Choroid plexus epithelial cell (primary cell): ENCODE data around the gene PGBD5.

Experiments used
- DNase-seq: peaks from one replicate; pipeline ENCODE4 v3.0.0-alpha.2; 2010; ENCODE audit warnings: low read depth
- H3K4me3 ChIP-seq: 2 replicates; pipeline ENCODE4 v1.5.1; 2011; ENCODE audit warnings: low read depth, mild to moderate bottlenecking, control low read depth, low read length, moderate library complexity
- CTCF ChIP-seq: conservative IDR thresholded peaks from 2 replicates; pipeline ENCODE4 v1.5.1; 2011; ENCODE audit warnings: low read depth, mild to moderate bottlenecking, control low read depth, inconsistent platforms, low read length, moderate library complexity

The PGBD5 gene

DNA sequence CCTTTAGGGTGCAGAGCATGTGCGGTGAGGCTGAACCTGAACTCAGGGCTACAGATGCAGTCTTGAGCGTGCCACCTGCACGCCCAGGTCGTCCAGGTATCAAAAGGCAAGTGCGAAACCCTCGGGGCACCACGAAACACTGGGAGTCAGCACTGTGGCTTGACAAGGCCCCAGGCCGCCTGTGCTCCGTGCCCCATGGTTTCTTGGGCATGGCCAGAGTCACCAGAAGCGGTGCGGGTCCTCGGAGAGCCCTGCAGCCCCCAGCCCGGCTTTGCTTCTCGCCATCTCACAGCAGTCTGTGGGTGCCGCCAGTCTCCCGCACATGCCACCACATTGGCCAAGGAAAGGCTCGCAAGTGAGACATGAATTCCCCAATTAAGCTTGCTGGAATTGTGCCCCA, 117.3 kb downstream of the PGBD5 start:
- no peak overlapping the region for H3K4me3 ChIP-seq
- no peak for TF ChIP-seq CTCF
- no peak for DNase-seq

DNA sequence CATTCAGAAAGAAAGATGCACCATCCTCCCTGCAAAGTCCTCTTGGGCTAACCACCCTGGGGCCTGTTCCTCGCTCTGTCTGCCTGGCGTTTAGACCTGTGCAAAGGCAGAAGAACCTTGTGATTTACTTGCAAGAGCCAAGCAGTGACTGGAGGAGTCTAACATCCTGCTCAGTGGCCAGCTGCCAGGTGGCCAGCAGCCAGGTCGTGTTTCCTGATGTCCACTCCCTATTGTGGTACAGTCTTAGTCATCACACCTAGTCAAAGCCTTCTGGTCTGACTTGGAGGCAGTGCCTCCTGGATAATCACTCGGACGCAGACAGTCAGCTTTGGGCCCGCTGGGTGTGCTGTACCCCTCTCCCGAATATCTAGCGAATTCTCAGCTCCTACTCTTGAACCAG, 118.1 kb downstream of the PGBD5 start:
- no peak for TF ChIP-seq CTCF
- DNase-seq, result peak; percentile 95
- H3K4me3 ChIP-seq, result no peak overlapping the region

GRCh38 chr1:230307213-230307612, 118.9 kb downstream of the PGBD5 start:
- peak; percentile 11 for DNase-seq
- TF ChIP-seq CTCF, result no peak
- H3K4me3 ChIP-seq, result no peak overlapping the region

GRCh38 chr1:230306169-230306568, 120.0 kb downstream of the PGBD5 start:
- H3K4me3 ChIP-seq, result no peak overlapping the region
- DNase-seq, result no peak
- no peak for TF ChIP-seq CTCF

- no peak for TF ChIP-seq CTCF
- H3K4me3 ChIP-seq, result no peak overlapping the region
- DNase-seq, result peak; percentile 57
These were observed 122.3 kb downstream of the PGBD5 start for GRCh38 chr1:230303822-230304221.

DNA sequence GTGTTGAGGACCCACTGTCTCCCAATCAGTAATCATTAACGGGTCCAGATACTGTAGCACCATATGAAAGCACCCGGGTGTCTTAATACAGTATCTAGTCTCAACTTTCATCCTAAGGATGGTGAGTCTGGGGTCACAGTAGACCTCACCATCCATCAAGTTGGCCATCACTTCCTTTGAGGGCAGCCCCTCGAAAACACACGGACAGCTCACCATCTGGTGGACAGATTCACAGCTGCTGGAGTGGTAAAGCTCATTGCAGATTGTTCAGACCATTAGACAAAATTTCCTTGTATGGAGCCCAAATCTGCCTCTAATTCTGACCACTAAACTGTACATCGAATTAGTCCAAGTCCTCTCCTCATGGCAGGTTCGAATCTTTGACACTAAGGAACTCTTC, 123.1 kb downstream of the PGBD5 start:
- no peak overlapping the region for H3K4me3 ChIP-seq
- peak; percentile 14 for DNase-seq
- peak; percentile 25 for TF ChIP-seq CTCF

DNA sequence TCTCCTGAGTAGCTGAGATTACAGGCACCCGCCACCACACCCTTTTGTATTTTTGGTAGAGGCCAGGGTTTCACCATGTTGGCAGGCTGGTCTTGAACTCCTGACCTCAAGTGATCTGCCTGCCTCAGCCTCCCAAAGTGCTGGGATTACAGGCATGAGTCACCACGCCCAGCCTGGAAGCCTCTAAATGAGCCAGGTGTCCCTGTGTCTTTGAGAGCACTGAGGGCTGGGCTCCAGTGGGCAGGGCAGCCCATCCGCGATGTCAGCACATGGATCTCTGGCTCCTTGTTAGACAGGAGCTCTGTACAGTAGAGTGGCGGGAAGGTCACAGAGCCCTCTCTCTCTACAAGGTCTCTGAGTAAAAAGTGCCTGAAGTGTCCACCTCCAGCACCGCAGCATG, 124.3 kb downstream of the PGBD5 start:
- DNase-seq, result no peak
- no peak for TF ChIP-seq CTCF
- H3K4me3 ChIP-seq, result no peak overlapping the region
